BLaER1 (cell line): ENCODE data around the gene SRSF9.

Experiments
- H3K27ac ChIP-seq: shearing (Covaris generic); formaldehyde crosslinking; 2 replicates; pipeline ENCODE4 v1.8.1; 2022
- H3K27me3 ChIP-seq: shearing (Covaris generic); formaldehyde crosslinking; 2 replicates; pipeline ENCODE4 v1.8.1; 2022
- H3K36me3 ChIP-seq: shearing (Covaris generic); formaldehyde crosslinking; 2 replicates; pipeline ENCODE4 v1.8.1; 2022
- H3K4me1 ChIP-seq: shearing (Covaris generic); formaldehyde crosslinking; 2 replicates; pipeline ENCODE4 v1.8.1; 2022
- H3K4me2 ChIP-seq: shearing (Covaris generic); formaldehyde crosslinking; 2 replicates; pipeline ENCODE4 v1.8.1; 2022
- H3K4me3 ChIP-seq: shearing (Covaris generic); formaldehyde crosslinking; 2 replicates; pipeline ENCODE4 v1.8.1; 2022
- H3K9ac ChIP-seq: shearing (Covaris generic); formaldehyde crosslinking; 2 replicates; pipeline ENCODE4 v1.8.1; 2022
- H3K9me3 ChIP-seq: shearing (Covaris generic); formaldehyde crosslinking; 2 replicates; pipeline ENCODE4 v1.8.1; 2022
- H4K20me1 ChIP-seq: shearing (Covaris generic); formaldehyde crosslinking; 2 replicates; pipeline ENCODE4 v1.8.1; 2022
- Cebpa-rat ChIP-seq: shearing (Covaris generic); IDR thresholded peaks from 2 replicates; pipeline ENCODE4 v1.8.1; 2022

The SRSF9 gene

DNA sequence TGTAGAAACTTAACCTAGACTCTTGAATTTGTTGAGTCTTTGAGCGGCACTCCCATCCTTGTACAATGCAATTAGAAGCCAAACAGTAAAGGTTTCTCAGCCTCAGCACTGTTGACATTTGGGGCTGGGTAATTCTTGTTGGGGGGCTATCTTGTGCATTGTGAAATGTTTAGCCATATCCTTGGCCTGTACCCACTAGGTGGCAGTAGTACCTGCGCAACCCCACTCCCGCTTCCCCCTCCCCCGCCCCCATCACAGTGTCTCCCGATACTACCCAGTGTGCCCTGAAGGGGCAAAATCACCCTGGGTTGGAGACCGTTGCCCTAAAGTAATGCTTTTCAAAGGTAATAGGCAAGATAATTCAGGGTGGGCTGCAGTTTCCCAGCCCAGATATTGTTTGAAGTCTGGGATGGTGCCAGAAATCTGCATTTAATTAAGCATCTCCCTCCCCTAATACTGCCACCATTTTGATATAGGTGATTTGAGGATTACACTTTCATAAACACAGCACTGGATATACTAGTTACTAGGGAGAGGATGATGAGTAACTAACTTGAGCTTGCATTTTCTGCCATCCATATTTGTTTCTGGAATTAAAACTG, 29.8 kb downstream of the SRSF9 start:
- H3K4me3 ChIP-seq: 0 out of 2 replicates have a peak overlapping the region, but pooled peaks have one; percentile 76
- H3K4me1 ChIP-seq: peaks cover 26% of the 10 kb centered on the region
- no peak overlapping the region; the same call in 1 of the 2 replicates for H3K9ac ChIP-seq
- H3K36me3 ChIP-seq: peaks cover 48% of the 10 kb centered on the region
- no peaks in the 10 kb centered on the region for H3K27me3 ChIP-seq
- H3K9me3 ChIP-seq: no peaks in the 10 kb centered on the region
- H4K20me1 ChIP-seq: peaks cover 55% of the 10 kb centered on the region
- H3K4me2 ChIP-seq: peak overlapping the region; percentile 92
- TF ChIP-seq Cebpa-rat: no peak
- no peak overlapping the region for H3K27ac ChIP-seq

- H3K9ac ChIP-seq: peak overlapping the region; percentile 87
- H3K36me3 ChIP-seq: peaks cover 37% of the 10 kb centered on the region
- H3K9me3 ChIP-seq: no peaks in the 10 kb centered on the region
- peaks cover 22% of the 10 kb centered on the region for H3K4me1 ChIP-seq
- H3K4me3 ChIP-seq: peak overlapping the region; percentile 76
- H4K20me1 ChIP-seq: peaks cover 44% of the 10 kb centered on the region
- peak overlapping the region; percentile 79 for H3K27ac ChIP-seq
- peak overlapping the region; percentile 92 for H3K4me2 ChIP-seq
- H3K27me3 ChIP-seq: no peaks in the 10 kb centered on the region
- no peak for TF ChIP-seq Cebpa-rat
Measured at GRCh38 chr12:120438495-120439198, 30.9 kb downstream of the SRSF9 start.

- H3K4me1 ChIP-seq: peaks cover 23% of the 10 kb centered on the region
- H3K36me3 ChIP-seq: peaks cover 29% of the 10 kb centered on the region
- peaks cover 39% of the 10 kb centered on the region for H4K20me1 ChIP-seq
- H3K4me2 ChIP-seq: peak within 1 kb of the TSS; percentile 92
- H3K9me3 ChIP-seq: no peaks in the 10 kb centered on the region
- H3K9ac ChIP-seq: peak within 1 kb of the TSS; percentile 87
- H3K27me3 ChIP-seq: no peaks in the 10 kb centered on the region
- no peak for TF ChIP-seq Cebpa-rat
- H3K27ac ChIP-seq: peak within 1 kb of the TSS; percentile 79
- H3K4me3 ChIP-seq: peak within 1 kb of the TSS; percentile 76
Measured at GRCh38 chr12:120437735-120438494, 31.6 kb downstream of the SRSF9 start, which contains the start of gene COX6A1. COX6A1 (plus strand) TSS chr12:120438113; CDS start chr12:120438127, 14 bp downstream.

- Histone ChIP-seq H4K20me1 (no peaks in the 10 kb centered on the region; the same call in 1 of the 2 replicates), H3K4me2 (no peak overlapping the region), H3K27ac (no peak overlapping the region), H3K4me1 (peaks cover 11% of the 10 kb centered on the region; the same call in 1 of the 2 replicates), H3K9ac (no peak overlapping the region), H3K9me3 (no peaks in the 10 kb centered on the region), H3K36me3 (no peaks in the 10 kb centered on the region), H3K4me3 (no peak overlapping the region), H3K27me3 (no peaks in the 10 kb centered on the region)
- TF ChIP-seq Cebpa-rat: no peak
Measured at GRCh38 chr12:120432772-120433525, 36.6 kb downstream of the SRSF9 start.

GRCh38 chr12:120429368-120429767, 40.2 kb downstream of the SRSF9 start:
- Histone ChIP-seq H3K4me1 (peaks cover 6% of the 10 kb centered on the region; the same call in 1 of the 2 replicates), H3K4me3 (no peak overlapping the region), H3K4me2 (no peak overlapping the region), H3K27me3 (no peaks in the 10 kb centered on the region), H3K9me3 (no peaks in the 10 kb centered on the region), H4K20me1 (no peaks in the 10 kb centered on the region), H3K9ac (no peak overlapping the region), H3K36me3 (no peaks in the 10 kb centered on the region), H3K27ac (no peak overlapping the region)
- no peak for TF ChIP-seq Cebpa-rat

GRCh38 chr12:120428597-120429229, 40.8 kb downstream of the SRSF9 start:
- Histone ChIP-seq H4K20me1 (no peaks in the 10 kb centered on the region), H3K9ac (no peak overlapping the region), H3K36me3 (no peaks in the 10 kb centered on the region), H3K27me3 (no peaks in the 10 kb centered on the region), H3K9me3 (no peaks in the 10 kb centered on the region), H3K27ac (no peak overlapping the region), H3K4me1 (peaks cover 6% of the 10 kb centered on the region; the same call in 1 of the 2 replicates), H3K4me2 (no peak overlapping the region), H3K4me3 (no peak overlapping the region)
- TF ChIP-seq Cebpa-rat: no peak

- no peak overlapping the region for H3K4me3 ChIP-seq
- no peaks in the 10 kb centered on the region for H3K27me3 ChIP-seq
- H3K36me3 ChIP-seq: no peaks in the 10 kb centered on the region
- no peak overlapping the region for H3K9ac ChIP-seq
- no peaks in the 10 kb centered on the region for H3K9me3 ChIP-seq
- no peak overlapping the region for H3K4me2 ChIP-seq
- no peaks in the 10 kb centered on the region for H4K20me1 ChIP-seq
- TF ChIP-seq Cebpa-rat: no peak
- H3K27ac ChIP-seq: no peak overlapping the region
- H3K4me1 ChIP-seq: no peaks in the 10 kb centered on the region
Measured at GRCh38 chr12:120425797-120426196, 43.8 kb downstream of the SRSF9 start.

DNA sequence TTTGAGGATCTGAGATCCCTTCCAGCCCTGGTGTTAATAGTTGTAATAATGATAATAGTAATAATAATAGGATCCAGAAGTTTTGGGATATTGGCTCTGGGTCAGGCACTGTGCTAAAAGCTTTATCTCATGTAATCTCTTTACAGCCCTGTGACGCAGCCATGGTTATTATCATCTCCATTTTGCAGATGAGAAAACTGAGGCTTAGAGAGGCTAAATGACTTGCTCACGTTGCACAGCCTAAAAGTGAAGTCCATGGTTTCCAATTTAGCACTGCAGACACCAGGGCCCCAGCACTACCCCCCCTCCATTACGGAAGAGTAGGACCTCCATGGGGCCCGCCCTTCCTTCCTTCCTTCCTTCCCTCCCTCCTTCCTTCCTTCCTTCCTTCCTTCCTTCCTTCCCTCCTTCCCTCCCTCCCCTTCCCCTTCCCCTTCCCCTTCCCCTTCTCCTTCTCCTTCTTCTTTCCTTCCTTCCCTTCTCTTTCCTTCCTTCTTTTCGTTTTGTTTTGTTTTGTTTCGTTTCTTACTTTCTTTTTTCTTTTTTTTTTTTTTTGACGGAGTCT, 46.6 kb downstream of the SRSF9 start:
- H3K27me3 ChIP-seq: no peaks in the 10 kb centered on the region
- H3K9ac ChIP-seq: no peak overlapping the region
- no peaks in the 10 kb centered on the region for H4K20me1 ChIP-seq
- H3K36me3 ChIP-seq: no peaks in the 10 kb centered on the region
- H3K9me3 ChIP-seq: no peaks in the 10 kb centered on the region
- no peak overlapping the region for H3K4me2 ChIP-seq
- no peaks in the 10 kb centered on the region for H3K4me1 ChIP-seq
- TF ChIP-seq Cebpa-rat: no peak
- no peak overlapping the region for H3K4me3 ChIP-seq
- no peak overlapping the region for H3K27ac ChIP-seq

- H3K4me3 ChIP-seq: no peak overlapping the region
- no peaks in the 10 kb centered on the region for H3K9me3 ChIP-seq
- H3K9ac ChIP-seq: no peak overlapping the region
- H3K27me3 ChIP-seq: no peaks in the 10 kb centered on the region
- no peak overlapping the region for H3K4me2 ChIP-seq
- TF ChIP-seq Cebpa-rat: no peak
- no peaks in the 10 kb centered on the region for H3K4me1 ChIP-seq
- no peaks in the 10 kb centered on the region for H3K36me3 ChIP-seq
- no peak overlapping the region for H3K27ac ChIP-seq
- no peaks in the 10 kb centered on the region for H4K20me1 ChIP-seq
Measured at GRCh38 chr12:120421701-120422100, 47.8 kb downstream of the SRSF9 start.
